NT2/D1 (cell line): Measurements from ENCODE around the gene FAM107B.

Experiments used
- DNase-seq: peaks from one replicate; pipeline ENCODE4 v3.0.0-alpha.2; 2011; ENCODE audit warnings: low read depth, low spot score
- H3K27me3 ChIP-seq: 2 replicates; pipeline ENCODE4 v1.6.0; 2011; ENCODE audit warnings: mild to moderate bottlenecking; ENCODE audit not compliant: insufficient read length, insufficient read depth
- H3K36me3 ChIP-seq: 2 replicates; pipeline ENCODE4 v1.6.1; 2011; ENCODE audit warnings: mild to moderate bottlenecking, low read length, mixed read lengths; ENCODE audit not compliant: insufficient read depth, insufficient read length
- H3K4me1 ChIP-seq: 2 replicates; pipeline ENCODE4 v1.5.1; 2011; ENCODE audit not compliant: insufficient read depth, insufficient read length
- H3K4me3 ChIP-seq: 2 replicates; pipeline ENCODE4 v1.5.1; 2011; ENCODE audit warnings: low read depth; ENCODE audit not compliant: insufficient read length
- H3K9ac ChIP-seq: 2 replicates; pipeline ENCODE4 v1.6.0; 2011; ENCODE audit warnings: low read depth; ENCODE audit not compliant: insufficient read length
- H3K9me3 ChIP-seq: 2 replicates; pipeline ENCODE4 v1.5.1; 2011; ENCODE audit warnings: mild to moderate bottlenecking, low read length; ENCODE audit not compliant: insufficient read depth
- SUZ12 ChIP-seq: IDR thresholded peaks from 2 replicates; pipeline ENCODE4 v1.6.1; 2011; ENCODE audit not compliant: insufficient read length, insufficient read depth; ENCODE audit errors: extremely low read depth
- YY1 ChIP-seq: IDR thresholded peaks from 2 replicates; pipeline ENCODE4 v1.6.1; 2011; ENCODE audit not compliant: insufficient read length, insufficient read depth
- ZNF274 ChIP-seq: IDR thresholded peaks from 2 replicates; pipeline ENCODE4 v1.6.1; 2011; ENCODE audit warnings: mild to moderate bottlenecking, low read depth, low read length

The FAM107B gene

GRCh38 chr10:14606633-14607032 lies 168.1 kb downstream of the FAM107B start:
- Histone ChIP-seq H3K36me3 (peaks cover 1% of the 10 kb centered on the region), H3K27me3 (peaks cover 24% of the 10 kb centered on the region), H3K4me1 (no peaks in the 10 kb centered on the region), H3K9me3 (no peaks in the 10 kb centered on the region), H3K4me3 (no peak overlapping the region), H3K9ac (no peak overlapping the region)
- TF ChIP-seq YY1 (no peak), SUZ12 (no peak), ZNF274 (no peak)
- no peak for DNase-seq

- peak overlapping the region; percentile 36 for H3K9ac ChIP-seq
- TF ChIP-seq SUZ12 (no peak), ZNF274 (no peak), YY1 (no peak)
- H3K4me3 ChIP-seq: no peak overlapping the region
- peaks cover 13% of the 10 kb centered on the region for H3K36me3 ChIP-seq
- no peaks in the 10 kb centered on the region for H3K4me1 ChIP-seq
- peaks cover 24% of the 10 kb centered on the region for H3K27me3 ChIP-seq
- no peak for DNase-seq
- H3K9me3 ChIP-seq: no peaks in the 10 kb centered on the region
These were observed 169.3 kb downstream of the FAM107B start for GRCh38 chr10:14605231-14605925.

- peak overlapping the region; percentile 50 for H3K9ac ChIP-seq
- no peaks in the 10 kb centered on the region for H3K9me3 ChIP-seq
- peak overlapping the region; percentile 71 for H3K4me3 ChIP-seq
- no peak for TF ChIP-seq YY1
- TF ChIP-seq SUZ12: no peak
- no peak for TF ChIP-seq ZNF274
- DNase-seq: no peak
- H3K36me3 ChIP-seq: peaks cover 21% of the 10 kb centered on the region
- H3K27me3 ChIP-seq: peaks cover 24% of the 10 kb centered on the region
- no peaks in the 10 kb centered on the region for H3K4me1 ChIP-seq
These were observed 170.2 kb downstream of the FAM107B start for GRCh38 chr10:14604181-14605142.

GRCh38 chr10:14603534-14604102 lies 171.1 kb downstream of the FAM107B start:
- no peak for DNase-seq
- Histone ChIP-seq H3K9me3 (no peaks in the 10 kb centered on the region), H3K27me3 (peaks cover 24% of the 10 kb centered on the region), H3K9ac (peak overlapping the region; percentile 74), H3K36me3 (peaks cover 29% of the 10 kb centered on the region), H3K4me3 (peak overlapping the region; percentile 71), H3K4me1 (no peaks in the 10 kb centered on the region)
- no peak for TF ChIP-seq ZNF274
- no peak for TF ChIP-seq YY1
- no peak for TF ChIP-seq SUZ12

- Histone ChIP-seq H3K9ac (peak overlapping the region; percentile 74), H3K4me1 (no peaks in the 10 kb centered on the region), H3K27me3 (peaks cover 24% of the 10 kb centered on the region), H3K36me3 (peaks cover 35% of the 10 kb centered on the region), H3K9me3 (no peaks in the 10 kb centered on the region), H3K4me3 (peak overlapping the region; percentile 71)
- no peak for TF ChIP-seq YY1
- no peak for TF ChIP-seq SUZ12
- DNase-seq: no peak
These were observed 171.7 kb downstream of the FAM107B start for GRCh38 chr10:14602807-14603533.

- DNase-seq: no peak
- no peak for TF ChIP-seq YY1
- TF ChIP-seq SUZ12: no peak
- TF ChIP-seq ZNF274: no peak
- H3K9ac ChIP-seq: no peak overlapping the region
These were observed 172.6 kb downstream of the FAM107B start for GRCh38 chr10:14601872-14602725.

More at GRCh38 chr10:14601872-14602725, 172.6 kb downstream of the FAM107B start:
- no peak overlapping the region for H3K4me3 ChIP-seq
- H3K4me1 ChIP-seq: no peaks in the 10 kb centered on the region
- H3K9me3 ChIP-seq: no peaks in the 10 kb centered on the region
- peaks cover 36% of the 10 kb centered on the region for H3K36me3 ChIP-seq
- peaks cover 24% of the 10 kb centered on the region for H3K27me3 ChIP-seq
